ENCODE data around the gene GPR21.

The GPR21 gene

DNA sequence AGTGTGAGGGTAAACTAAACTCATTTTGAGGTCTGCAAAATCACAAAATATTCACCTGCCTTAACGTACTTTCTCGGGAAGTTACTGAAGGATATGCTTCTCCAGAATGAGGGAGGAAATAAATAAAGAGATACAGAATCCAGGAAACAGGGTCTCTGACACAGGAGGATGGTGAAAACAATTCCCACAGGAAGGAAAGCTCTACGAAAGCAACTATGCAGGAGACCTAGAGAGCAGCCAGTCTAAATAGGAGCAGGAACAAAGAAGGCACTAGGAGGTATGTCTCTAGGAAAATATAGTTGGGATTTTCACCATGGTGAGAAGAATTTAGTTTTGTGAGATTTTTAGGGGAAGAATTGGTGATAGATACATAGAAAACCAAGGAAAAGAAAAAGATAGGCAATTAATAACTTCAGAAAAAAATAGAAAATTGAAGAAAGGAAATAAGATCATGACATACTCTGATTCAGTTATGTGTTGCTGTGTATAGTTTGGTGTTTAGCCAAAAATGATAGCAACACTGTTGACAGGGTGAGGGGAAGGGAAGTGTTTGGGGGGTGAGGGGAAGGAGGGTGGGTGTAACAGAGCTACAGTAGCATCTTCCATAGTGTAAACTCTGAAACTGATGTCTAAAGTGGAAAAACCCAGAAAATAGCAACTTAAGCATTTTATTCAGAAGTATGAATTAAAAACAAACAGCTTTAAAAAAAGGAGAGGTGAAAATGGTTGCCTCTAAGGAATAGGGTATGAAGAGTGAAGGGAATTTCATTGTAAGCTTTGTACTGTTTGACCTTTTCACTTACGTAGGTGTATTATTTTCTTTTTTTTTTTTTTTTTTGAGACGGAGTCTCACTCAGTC is 9.8 kb downstream of the GPR21 start:
- no peak overlapping the region for H3K4me3 ChIP-seq (replicated peaks; ENCODE audit: insufficient read depth, low read length)
- no peak overlapping the region for H3K27ac ChIP-seq (replicated peaks)
- H3K27me3 ChIP-seq (ENCODE audit: insufficient read depth, poor library complexity, severe bottlenecking) = no peaks in the 10 kb centered on the region
- no peak for DNase-seq (ENCODE audit: low read depth in 1 of 2, low spot score in 1 of 2)
- no peak for TF ChIP-seq POLR2AphosphoS5 (IDR thresholded peaks at IDR 0.05; ENCODE audit: low read depth)
- no peak for TF ChIP-seq GABPA (IDR thresholded peaks at IDR 0.05; ENCODE audit: low read depth)
- TF ChIP-seq, protein P1, sequence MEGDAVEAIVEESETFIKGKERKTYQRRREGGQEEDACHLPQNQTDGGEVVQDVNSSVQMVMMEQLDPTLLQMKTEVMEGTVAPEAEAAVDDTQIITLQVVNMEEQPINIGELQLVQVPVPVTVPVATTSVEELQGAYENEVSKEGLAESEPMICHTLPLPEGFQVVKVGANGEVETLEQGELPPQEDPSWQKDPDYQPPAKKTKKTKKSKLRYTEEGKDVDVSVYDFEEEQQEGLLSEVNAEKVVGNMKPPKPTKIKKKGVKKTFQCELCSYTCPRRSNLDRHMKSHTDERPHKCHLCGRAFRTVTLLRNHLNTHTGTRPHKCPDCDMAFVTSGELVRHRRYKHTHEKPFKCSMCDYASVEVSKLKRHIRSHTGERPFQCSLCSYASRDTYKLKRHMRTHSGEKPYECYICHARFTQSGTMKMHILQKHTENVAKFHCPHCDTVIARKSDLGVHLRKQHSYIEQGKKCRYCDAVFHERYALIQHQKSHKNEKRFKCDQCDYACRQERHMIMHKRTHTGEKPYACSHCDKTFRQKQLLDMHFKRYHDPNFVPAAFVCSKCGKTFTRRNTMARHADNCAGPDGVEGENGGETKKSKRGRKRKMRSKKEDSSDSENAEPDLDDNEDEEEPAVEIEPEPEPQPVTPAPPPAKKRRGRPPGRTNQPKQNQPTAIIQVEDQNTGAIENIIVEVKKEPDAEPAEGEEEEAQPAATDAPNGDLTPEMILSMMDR (IDR thresholded peaks at IDR 0.05; ENCODE audit: insufficient read depth, low read length) = no peak
- no peak for TF ChIP-seq SPI1 (IDR thresholded peaks at IDR 0.05; ENCODE audit: borderline replicate concordance, low read depth)
- TF ChIP-seq REST (IDR thresholded peaks at IDR 0.05; ENCODE audit: insufficient replicate concordance, low read depth) = no peak

- H3K27me3 ChIP-seq (ENCODE audit: insufficient read depth, poor library complexity, severe bottlenecking) = no peaks in the 10 kb centered on the region
- no peak overlapping the region for H3K27ac ChIP-seq (replicated peaks)
- DNase-seq (ENCODE audit: low read depth in 1 of 2, low spot score in 1 of 2) = no peak
- H3K4me3 ChIP-seq (replicated peaks; ENCODE audit: insufficient read depth, low read length) = no peak overlapping the region
- TF ChIP-seq REST (IDR thresholded peaks at IDR 0.05; ENCODE audit: insufficient replicate concordance, low read depth) (no peak), POLR2AphosphoS5 (IDR thresholded peaks at IDR 0.05; ENCODE audit: low read depth) (no peak), GABPA (IDR thresholded peaks at IDR 0.05; ENCODE audit: low read depth) (no peak), SPI1 (IDR thresholded peaks at IDR 0.05; ENCODE audit: borderline replicate concordance, low read depth) (no peak)
- TF ChIP-seq, protein P1 (IDR thresholded peaks at IDR 0.05; ENCODE audit: insufficient read depth, low read length) = no peak
Measured at GRCh38 chr9:123044586-123044985, 11.1 kb downstream of the GPR21 start.

GRCh38 chr9:123046406-123047195 is 13.1 kb downstream of the GPR21 start:
- no peak for DNase-seq (ENCODE audit: low read depth in 1 of 2, low spot score in 1 of 2)
- TF ChIP-seq SPI1 (IDR thresholded peaks at IDR 0.05; ENCODE audit: borderline replicate concordance, low read depth) (no peak), GABPA (IDR thresholded peaks at IDR 0.05; ENCODE audit: low read depth) (no peak), REST (IDR thresholded peaks at IDR 0.05; ENCODE audit: insufficient replicate concordance, low read depth) (no peak)
- Histone ChIP-seq H3K4me3 (replicated peaks; ENCODE audit: insufficient read depth, low read length) (no peak overlapping the region), H3K27me3 (ENCODE audit: insufficient read depth, poor library complexity, severe bottlenecking) (no peaks in the 10 kb centered on the region), H3K27ac (replicated peaks) (no peak overlapping the region)
